Activated T-cell treated with anti-CD3 and anti-CD28 coated beads for 1 hour (primary cell): ENCODE measurements around the gene CAMK2D.

Experiments
- DNase-seq: peaks from one replicate; pipeline ENCODE4 v3.0.0-alpha.2; 2020; ENCODE audit warnings: low read depth

The CAMK2D gene

DNA sequence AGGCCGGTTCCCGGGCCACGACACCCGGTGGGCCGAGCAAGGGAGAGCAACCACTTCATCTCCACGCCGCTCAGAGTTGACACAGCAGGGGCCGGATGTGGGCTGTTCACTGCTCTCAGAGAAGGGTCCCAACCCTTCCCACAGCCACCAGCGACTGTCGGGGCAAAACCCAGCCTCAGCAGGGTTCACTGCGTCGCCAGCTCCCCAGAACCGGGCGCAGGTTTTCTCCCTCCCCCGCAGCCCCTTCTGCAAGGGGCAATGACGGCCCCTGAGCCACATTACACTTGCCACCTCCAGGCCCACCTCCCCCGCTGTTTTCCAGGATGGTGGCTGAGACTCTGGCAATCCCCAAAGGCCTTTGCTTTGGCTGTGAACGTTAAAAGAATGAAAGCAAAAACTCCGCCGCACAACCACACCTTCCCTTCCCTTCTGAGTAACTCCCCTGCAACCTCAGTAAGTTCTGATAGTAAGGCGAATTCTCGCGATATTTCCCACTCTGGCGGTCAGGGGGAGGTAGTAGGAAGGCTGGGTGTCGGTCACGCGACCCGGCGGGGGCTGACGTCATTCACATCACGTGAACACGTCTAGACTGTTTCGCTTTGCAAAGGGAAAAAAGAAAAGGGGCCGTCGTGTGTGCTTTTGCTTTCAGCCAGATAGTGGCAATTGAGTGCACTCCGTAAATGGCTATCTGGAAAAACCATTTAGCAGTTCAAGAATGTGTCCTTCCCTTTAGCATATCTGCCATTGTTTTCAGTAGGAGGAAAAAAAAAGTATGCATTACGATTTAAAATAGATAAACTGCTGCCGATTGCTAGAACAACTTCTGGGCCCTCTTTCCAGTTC lies 869 bp upstream of the CAMK2D start:
- peak; percentile 97 for DNase-seq

- DNase-seq = peak; percentile 22
Measured at GRCh38 chr4:113760795-113761619, 531 bp downstream of the CAMK2D start.

DNA sequence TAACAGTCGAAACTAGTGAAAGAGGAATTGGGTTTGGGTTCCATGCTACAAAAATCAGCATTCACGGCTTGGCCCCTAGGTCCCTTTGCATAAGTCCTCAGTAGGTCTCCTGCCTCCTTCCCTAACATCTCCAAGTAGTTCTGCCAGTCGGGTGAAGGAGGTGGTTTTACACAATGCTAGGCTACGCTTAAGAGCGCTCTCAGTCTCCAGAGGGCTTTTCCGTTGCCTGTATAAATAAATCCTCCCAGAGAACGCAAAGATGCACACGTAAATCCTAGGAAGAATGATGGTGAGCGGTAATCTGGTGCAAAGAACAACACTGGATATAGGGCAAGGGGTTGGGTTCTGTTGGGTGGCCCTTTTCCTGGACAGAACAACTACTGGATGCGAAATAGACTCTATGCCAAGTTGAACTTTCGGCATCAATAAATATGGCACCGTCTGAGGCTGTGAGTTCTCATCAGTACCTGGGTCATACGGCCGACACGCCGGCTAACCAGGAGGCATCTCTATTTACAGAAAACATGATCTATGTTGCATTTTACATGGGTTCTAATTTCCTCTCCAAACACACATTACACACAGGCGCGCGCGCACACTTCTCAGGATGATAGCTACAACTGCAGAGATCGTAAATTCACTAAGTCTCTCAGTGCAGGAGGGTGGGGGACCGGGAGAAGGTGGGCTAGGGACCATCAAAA lies 1.3 kb downstream of the CAMK2D start:
- DNase-seq = peak; percentile 20

DNA sequence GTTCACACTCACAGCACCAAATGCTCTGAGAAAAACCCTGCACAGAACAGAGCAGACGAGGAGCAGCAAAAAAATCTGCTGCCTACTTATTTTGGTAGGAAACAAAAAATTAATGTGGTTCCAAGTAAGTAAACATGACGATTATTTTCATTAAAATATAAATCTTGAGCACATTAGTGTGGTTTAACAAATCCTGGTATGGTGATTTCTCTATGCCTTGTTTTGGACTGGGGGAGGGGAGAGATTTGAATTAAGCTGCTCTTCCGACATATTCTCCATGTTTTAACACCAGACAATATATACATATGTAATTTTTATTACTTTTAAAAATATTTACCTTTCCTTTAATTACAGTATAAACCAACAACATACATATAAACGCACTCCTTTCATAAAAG lies 1.8 kb downstream of the CAMK2D start:
- no peak for DNase-seq

- no peak for DNase-seq
Measured at GRCh38 chr4:113758372-113758771, 3.2 kb downstream of the CAMK2D start.

- no peak for DNase-seq
Measured at GRCh38 chr4:113757486-113757885, 4.1 kb downstream of the CAMK2D start.

DNA sequence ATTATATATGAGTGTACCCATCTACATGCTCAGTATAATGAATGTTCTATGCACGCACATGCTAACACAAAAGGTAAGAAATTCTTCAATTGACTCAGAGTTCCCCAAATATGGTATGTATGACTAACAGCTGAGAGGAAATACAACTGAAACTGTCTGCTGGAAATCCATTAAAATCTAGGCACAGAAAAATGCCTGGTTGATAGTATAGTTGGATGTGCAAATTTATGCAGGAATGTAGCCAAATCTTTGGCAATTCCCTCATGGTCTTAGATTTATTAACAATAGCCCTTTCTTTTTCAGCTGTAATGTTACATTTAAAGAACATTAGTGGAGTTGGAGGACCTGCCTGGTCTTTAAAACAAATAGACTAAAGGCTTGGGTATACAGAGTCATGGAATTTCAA lies 5.5 kb downstream of the CAMK2D start:
- DNase-seq = no peak

GRCh38 chr4:113750734-113751133 lies 10.8 kb downstream of the CAMK2D start:
- no peak for DNase-seq

- no peak for DNase-seq
Measured at GRCh38 chr4:113750296-113750695, 11.2 kb downstream of the CAMK2D start.

- no peak for DNase-seq
Measured at GRCh38 chr4:113749178-113749577, 12.4 kb downstream of the CAMK2D start.

GRCh38 chr4:113747949-113748348 lies 13.6 kb downstream of the CAMK2D start:
- no peak for DNase-seq

DNA sequence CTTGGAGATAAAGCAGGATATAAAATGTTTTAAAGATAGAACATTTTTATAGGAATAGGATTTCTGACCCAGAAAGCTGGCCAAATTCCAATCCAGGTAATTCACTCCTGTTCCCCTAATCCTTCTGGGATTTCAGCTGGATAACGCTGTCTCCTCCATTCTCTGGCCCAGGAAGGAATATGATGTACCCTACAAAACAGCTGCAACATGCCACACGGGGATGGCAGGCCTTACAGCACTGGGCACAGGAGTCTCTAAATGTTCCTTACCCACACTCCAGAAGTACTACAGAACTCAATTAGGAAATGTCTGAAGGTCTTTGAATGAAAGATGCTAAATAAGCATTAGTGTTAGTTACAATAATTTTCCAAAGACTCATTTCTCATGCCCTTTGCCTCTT lies 15.8 kb downstream of the CAMK2D start:
- DNase-seq = no peak

- DNase-seq = no peak
Measured at GRCh38 chr4:113744667-113745240, 16.8 kb downstream of the CAMK2D start.

- DNase-seq = no peak
Measured at GRCh38 chr4:113743690-113744089, 17.8 kb downstream of the CAMK2D start.

DNA sequence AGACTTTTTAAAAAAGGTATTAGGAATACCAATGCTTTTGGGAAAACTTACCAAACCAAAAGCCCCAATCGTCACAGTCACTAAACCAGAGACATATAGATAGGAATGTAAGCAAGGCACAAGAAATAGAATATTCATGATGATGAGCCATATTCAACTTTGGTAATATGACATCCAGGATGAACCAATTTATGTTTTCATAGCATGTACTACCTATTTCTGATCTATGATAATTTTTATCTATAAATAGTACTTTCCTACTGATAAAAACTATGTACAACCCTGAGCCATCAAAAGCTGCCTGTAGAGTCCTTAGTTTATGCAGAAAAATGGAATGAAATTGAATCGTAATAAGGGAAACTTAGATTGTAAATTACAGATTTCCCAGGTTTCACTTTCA lies 18.9 kb downstream of the CAMK2D start:
- no peak for DNase-seq

- DNase-seq = no peak
Measured at GRCh38 chr4:113741956-113742355, 19.6 kb downstream of the CAMK2D start.

DNA sequence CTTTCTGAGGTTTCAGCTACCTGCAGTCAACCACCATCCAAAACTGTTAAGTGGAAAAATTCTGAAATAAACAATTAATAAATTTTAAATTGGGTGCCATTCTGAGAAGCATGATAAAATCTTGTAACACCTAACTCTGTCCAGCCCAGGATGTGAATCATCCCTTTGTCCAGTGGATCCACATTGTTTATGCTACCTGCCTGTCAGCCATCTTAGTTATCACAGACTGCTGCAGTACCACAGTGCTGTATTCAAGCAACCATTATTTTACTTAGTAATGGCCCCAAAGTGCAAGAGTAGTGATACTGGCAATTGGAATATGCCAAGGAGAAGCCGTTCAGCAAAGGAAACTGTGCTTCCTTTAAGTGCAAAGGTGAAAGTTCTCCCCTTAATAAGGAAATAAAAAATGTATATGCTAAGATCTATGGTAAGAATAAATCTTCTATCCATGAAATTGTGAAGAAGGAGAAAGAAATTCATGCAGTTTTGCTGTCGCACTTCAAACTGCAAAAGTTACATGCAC lies 20.6 kb downstream of the CAMK2D start:
- DNase-seq = no peak

GRCh38 chr4:113739197-113739596 lies 22.3 kb downstream of the CAMK2D start:
- DNase-seq = no peak

GRCh38 chr4:113738251-113738650 lies 23.3 kb downstream of the CAMK2D start:
- DNase-seq = no peak

DNA sequence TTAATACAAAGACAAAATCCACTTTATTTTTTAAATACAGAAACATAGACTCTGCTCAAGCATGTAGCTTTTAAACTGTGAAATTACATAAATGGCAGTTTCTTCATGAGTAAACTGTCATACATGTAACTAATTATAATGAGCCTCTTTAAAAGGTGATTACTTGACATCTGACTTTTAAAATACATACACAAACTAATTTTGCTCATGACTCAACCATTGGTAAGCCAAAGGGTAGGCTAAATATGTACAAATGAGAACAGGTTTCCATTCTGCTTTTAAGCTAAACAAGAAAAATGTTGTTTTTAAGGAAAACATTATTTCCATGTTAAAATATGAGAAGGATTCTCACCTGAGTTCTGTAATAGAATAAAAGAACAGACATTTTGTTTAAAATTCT lies 27.9 kb downstream of the CAMK2D start:
- no peak for DNase-seq

- DNase-seq = no peak
Measured at GRCh38 chr4:113732967-113733527, 28.5 kb downstream of the CAMK2D start.
